ENCODE results near the gene TERF2IP.

Gene TERF2IP

GRCh38 chr16:75640598-75640997 lies 7.0 kb upstream of the TERF2IP start:
- no peak for DNase-seq

GRCh38 chr16:75644240-75645012 lies 3.1 kb upstream of the TERF2IP start:
- no peak for DNase-seq

- no peak for DNase-seq
Observed at GRCh38 chr16:75647112-75647491, 471 bp upstream of the TERF2IP start.

- peak; percentile 58 for DNase-seq
Observed at GRCh38 chr16:75648265-75649076, 898 bp downstream of the TERF2IP start.

- DNase-seq, result no peak
Observed at GRCh38 chr16:75653922-75654321, 6.3 kb downstream of the TERF2IP start.

GRCh38 chr16:75658175-75658574 lies 10.6 kb downstream of the TERF2IP start:
- no peak for DNase-seq

GRCh38 chr16:75660321-75660720 lies 12.7 kb downstream of the TERF2IP start:
- DNase-seq, result no peak

- DNase-seq, result no peak
Observed at GRCh38 chr16:75660726-75661302, 13.2 kb downstream of the TERF2IP start.

- DNase-seq, result no peak
Observed at GRCh38 chr16:75667503-75667902, 19.9 kb downstream of the TERF2IP start.

GRCh38 chr16:75676909-75677308 lies 29.3 kb downstream of the TERF2IP start, which contains the start of gene CPHXL2:
Gene CPHXL2 (minus strand): TSS chr16:75677009. CDS start chr16:75676999, 10 bp downstream.
- no peak for DNase-seq

GRCh38 chr16:75679366-75679765 lies 31.8 kb downstream of the TERF2IP start:
- DNase-seq, result no peak

- no peak for DNase-seq
Observed at GRCh38 chr16:75682308-75682707, 34.7 kb downstream of the TERF2IP start.

- DNase-seq, result no peak
Observed at GRCh38 chr16:75687361-75687760, 39.8 kb downstream of the TERF2IP start.

GRCh38 chr16:75695708-75696107 lies 48.1 kb downstream of the TERF2IP start:
- no peak for DNase-seq

- DNase-seq, result no peak
Observed at GRCh38 chr16:75697571-75697970, 50.0 kb downstream of the TERF2IP start.

GRCh38 chr16:75701361-75701760 lies 53.8 kb downstream of the TERF2IP start, which contains the start of gene DUXB:
Gene DUXB (minus strand): TSS chr16:75701461. CDS start chr16:75701418, 43 bp downstream.
- no peak for DNase-seq

- DNase-seq, result no peak
Observed at GRCh38 chr16:75702242-75702641, 54.7 kb downstream of the TERF2IP start.

- DNase-seq, result no peak
Observed at GRCh38 chr16:75703306-75703705, 55.7 kb downstream of the TERF2IP start.
